ENCODE data around the gene MLANA. TPM values are rescaled to one million over a fixed set of nuclear protein-coding genes. Genes with fewer than 3 reads are reported as not detected.
"Not testable (repeated sequence)": the region's sequence is repeated elsewhere in the genome, so short reads cannot be mapped to it uniquely, and the experiment has no call there.

MLANA gene
- total and polyA plus RNA-seq, 4 donors = 0.05 to 0.29 (median 0.16) TPM

DNA sequence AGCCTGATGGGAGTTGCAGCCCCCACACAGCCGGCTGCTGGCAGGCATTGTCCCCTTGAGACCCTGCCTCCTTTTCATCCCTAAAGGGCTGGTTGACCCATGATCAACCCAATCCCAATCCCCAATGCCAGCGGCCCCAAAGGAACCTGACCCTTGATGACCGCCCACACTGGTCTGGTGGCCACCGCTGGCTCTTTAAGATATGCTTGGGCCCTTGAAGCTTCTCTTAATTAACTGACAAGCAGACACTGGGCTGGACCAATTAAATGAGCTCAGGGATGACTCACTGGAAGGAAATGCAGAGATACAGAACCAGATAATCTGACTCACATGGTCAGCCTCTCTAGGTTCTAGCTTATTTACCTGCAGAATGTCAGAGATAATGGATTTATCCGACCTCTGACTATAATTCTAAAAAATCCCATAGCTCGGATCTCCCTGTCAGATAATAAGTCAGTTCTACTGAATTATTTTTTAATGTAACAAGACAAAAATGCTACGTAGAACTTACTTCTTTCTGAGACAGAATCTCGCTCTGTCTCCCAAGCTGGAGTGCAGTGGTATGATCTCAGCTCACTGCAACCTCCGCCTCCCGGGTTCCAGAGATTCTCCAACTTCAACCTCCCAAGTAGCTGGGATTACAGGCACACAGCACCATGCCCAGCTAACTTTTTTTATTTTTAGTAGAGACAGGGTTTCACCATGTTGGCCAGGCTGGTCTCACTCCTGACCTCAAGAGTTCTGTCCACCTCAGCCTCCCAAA lies 11.1 kb upstream of the MLANA start:
- no peak for DNase-seq (ENCODE audit: low spot score)
- no peak overlapping the region for H3K27ac ChIP-seq (ENCODE audit: low read depth in 1 of 2, low read length in 2 of 2)
- no peak for TF ChIP-seq EGR1 (IDR thresholded peaks at IDR 0.05; ENCODE audit: low read depth in 2 of 2)
- TF ChIP-seq RAD21 (IDR thresholded peaks at IDR 0.05) = no peak
- TF ChIP-seq FOXA2 (IDR thresholded peaks at IDR 0.05) = no peak
- no peak for TF ChIP-seq GABPA (IDR thresholded peaks at IDR 0.05 in 1 of 2, conservative IDR thresholded peaks at IDR 0.05 in 1 of 2)
- no peak for TF ChIP-seq RXRA (IDR thresholded peaks at IDR 0.05)
- no peak overlapping the region for H3K4me3 ChIP-seq (ENCODE audit: low read depth in 1 of 3, low read length in 3 of 3)
- H3K36me3 ChIP-seq (ENCODE audit: control insufficient read depth in 4 of 4, insufficient read depth in 3 of 4, low read depth in 1 of 4, low read length in 3 of 4) = peaks cover 0 to 2% (median 0%) of the 10 kb centered on the region in 4 donors
- H3K27me3 ChIP-seq (ENCODE audit: control insufficient read depth in 4 of 4, insufficient read depth in 4 of 4, low read length in 3 of 4) = no peaks in the 10 kb centered on the region
- H3K4me1 ChIP-seq (ENCODE audit: control insufficient read depth in 4 of 4, insufficient read depth in 4 of 4, low read length in 3 of 4) = no peaks in the 10 kb centered on the region
- no peak overlapping the region for H3K9ac ChIP-seq (ENCODE audit: low read depth in 1 of 2, low read length in 2 of 2)
- 92% methylated on average over 10 of the region's 10 CpGs for WGBS
- H3K9me3 ChIP-seq (ENCODE audit: control insufficient read depth in 4 of 4, low read length in 3 of 4) = no peaks in the 10 kb centered on the region

DNA sequence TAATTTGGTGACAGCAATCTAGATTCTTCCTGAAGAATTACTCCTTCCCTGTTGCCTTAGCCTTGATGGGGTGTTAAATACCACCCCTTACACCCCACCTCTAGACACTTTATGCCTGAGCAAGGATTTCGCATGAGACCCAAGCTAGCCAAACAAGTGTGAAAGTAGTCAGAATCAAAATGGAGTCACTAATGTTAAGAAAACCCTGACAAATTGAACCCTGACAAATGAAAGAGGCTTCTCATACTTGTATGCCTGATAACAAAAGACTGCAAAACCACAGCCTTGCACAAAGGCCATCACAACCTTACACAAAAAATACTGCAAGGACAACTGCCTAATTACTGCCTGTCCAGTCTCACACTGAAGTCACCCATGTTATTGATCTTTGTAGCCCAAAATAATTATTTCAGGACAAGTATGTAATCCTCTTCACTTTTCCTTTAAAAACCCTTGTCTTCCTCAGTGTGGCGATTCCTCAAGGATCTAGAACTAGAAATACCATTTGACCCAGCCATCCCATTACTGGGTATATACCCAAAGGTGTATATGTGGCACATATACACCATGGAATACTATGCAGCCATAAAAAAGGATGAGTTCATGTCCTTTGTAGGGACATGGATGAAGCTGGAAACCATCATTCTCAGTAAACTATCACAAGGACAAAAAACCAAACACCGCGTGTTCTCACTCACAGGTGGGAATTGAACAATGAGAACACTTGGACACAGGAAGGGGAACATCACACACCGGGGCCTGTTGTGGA lies 8.3 kb upstream of the MLANA start:
- H3K27me3 ChIP-seq (ENCODE audit: control insufficient read depth in 4 of 4, insufficient read depth in 4 of 4, low read length in 3 of 4); H3K9me3 ChIP-seq (ENCODE audit: control insufficient read depth in 4 of 4, low read length in 3 of 4); H3K4me3 ChIP-seq (ENCODE audit: low read depth in 1 of 3, low read length in 3 of 3); H3K27ac ChIP-seq (ENCODE audit: low read depth in 1 of 2, low read length in 2 of 2); DNase-seq (ENCODE audit: low spot score); H3K4me1 ChIP-seq (ENCODE audit: control insufficient read depth in 4 of 4, insufficient read depth in 4 of 4, low read length in 3 of 4); H3K36me3 ChIP-seq (ENCODE audit: control insufficient read depth in 4 of 4, insufficient read depth in 3 of 4, low read depth in 1 of 4, low read length in 3 of 4); H3K9ac ChIP-seq (ENCODE audit: low read depth in 1 of 2, low read length in 2 of 2): not testable (repeated sequence)
- 91% methylated on average over 5 of the region's 5 CpGs for whole genome bisulfite sequencing

DNA sequence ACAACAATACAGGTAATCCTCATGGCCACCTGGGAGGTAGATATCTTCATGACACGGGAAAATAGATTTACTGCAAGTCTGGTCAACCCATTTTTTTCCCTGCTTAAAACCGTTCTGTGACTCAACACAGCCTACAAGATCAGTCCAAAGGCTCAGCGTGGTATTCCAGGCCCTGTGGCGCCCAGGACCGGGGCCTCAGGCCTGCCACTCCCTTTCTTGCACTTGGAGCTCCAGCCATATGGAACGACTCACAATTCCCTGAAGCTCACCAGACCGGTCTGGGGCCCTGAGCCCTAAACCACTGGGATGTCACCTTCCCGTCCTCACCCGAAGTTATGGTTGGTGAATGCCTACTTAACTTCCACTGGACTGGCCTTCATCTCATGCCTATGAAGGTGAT lies 6.5 kb upstream of the MLANA start:
- Histone ChIP-seq H3K27me3 (ENCODE audit: control insufficient read depth in 4 of 4, insufficient read depth in 4 of 4, low read length in 3 of 4) (no peaks in the 10 kb centered on the region), H3K4me1 (ENCODE audit: control insufficient read depth in 4 of 4, insufficient read depth in 4 of 4, low read length in 3 of 4) (peaks cover 0 to 3% (median 0%) of the 10 kb centered on the region in 4 donors), H3K9ac (ENCODE audit: low read depth in 1 of 2, low read length in 2 of 2) (no peak overlapping the region), H3K4me3 (ENCODE audit: low read depth in 1 of 3, low read length in 3 of 3) (no peak overlapping the region), H3K27ac (ENCODE audit: low read depth in 1 of 2, low read length in 2 of 2) (no peak overlapping the region), H3K9me3 (ENCODE audit: control insufficient read depth in 4 of 4, low read length in 3 of 4) (no peaks in the 10 kb centered on the region), H3K36me3 (ENCODE audit: control insufficient read depth in 4 of 4, insufficient read depth in 3 of 4, low read depth in 1 of 4, low read length in 3 of 4) (no peaks in the 10 kb centered on the region)
- no peak for DNase-seq (ENCODE audit: low spot score)
- WGBS = 78% methylated on average over 9 of the region's 9 CpGs
- no peak for TF ChIP-seq SP1 (IDR thresholded peaks at IDR 0.05)
- TF ChIP-seq, protein P1, sequence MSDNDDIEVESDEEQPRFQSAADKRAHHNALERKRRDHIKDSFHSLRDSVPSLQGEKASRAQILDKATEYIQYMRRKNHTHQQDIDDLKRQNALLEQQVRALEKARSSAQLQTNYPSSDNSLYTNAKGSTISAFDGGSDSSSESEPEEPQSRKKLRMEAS (IDR thresholded peaks at IDR 0.05) = no peak
- TF ChIP-seq RXRA (IDR thresholded peaks at IDR 0.05) = no peak
- no peak for TF ChIP-seq RAD21 (IDR thresholded peaks at IDR 0.05)
- no peak for TF ChIP-seq FOXA1 (IDR thresholded peaks at IDR 0.05)
- TF ChIP-seq TAF1 (conservative IDR thresholded peaks at IDR 0.05) = no peak
- TF ChIP-seq, protein P2, sequence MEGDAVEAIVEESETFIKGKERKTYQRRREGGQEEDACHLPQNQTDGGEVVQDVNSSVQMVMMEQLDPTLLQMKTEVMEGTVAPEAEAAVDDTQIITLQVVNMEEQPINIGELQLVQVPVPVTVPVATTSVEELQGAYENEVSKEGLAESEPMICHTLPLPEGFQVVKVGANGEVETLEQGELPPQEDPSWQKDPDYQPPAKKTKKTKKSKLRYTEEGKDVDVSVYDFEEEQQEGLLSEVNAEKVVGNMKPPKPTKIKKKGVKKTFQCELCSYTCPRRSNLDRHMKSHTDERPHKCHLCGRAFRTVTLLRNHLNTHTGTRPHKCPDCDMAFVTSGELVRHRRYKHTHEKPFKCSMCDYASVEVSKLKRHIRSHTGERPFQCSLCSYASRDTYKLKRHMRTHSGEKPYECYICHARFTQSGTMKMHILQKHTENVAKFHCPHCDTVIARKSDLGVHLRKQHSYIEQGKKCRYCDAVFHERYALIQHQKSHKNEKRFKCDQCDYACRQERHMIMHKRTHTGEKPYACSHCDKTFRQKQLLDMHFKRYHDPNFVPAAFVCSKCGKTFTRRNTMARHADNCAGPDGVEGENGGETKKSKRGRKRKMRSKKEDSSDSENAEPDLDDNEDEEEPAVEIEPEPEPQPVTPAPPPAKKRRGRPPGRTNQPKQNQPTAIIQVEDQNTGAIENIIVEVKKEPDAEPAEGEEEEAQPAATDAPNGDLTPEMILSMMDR (IDR thresholded peaks at IDR 0.05; ENCODE audit: low read depth, low read length, missing input control) = no peak
- TF ChIP-seq, protein P3, sequence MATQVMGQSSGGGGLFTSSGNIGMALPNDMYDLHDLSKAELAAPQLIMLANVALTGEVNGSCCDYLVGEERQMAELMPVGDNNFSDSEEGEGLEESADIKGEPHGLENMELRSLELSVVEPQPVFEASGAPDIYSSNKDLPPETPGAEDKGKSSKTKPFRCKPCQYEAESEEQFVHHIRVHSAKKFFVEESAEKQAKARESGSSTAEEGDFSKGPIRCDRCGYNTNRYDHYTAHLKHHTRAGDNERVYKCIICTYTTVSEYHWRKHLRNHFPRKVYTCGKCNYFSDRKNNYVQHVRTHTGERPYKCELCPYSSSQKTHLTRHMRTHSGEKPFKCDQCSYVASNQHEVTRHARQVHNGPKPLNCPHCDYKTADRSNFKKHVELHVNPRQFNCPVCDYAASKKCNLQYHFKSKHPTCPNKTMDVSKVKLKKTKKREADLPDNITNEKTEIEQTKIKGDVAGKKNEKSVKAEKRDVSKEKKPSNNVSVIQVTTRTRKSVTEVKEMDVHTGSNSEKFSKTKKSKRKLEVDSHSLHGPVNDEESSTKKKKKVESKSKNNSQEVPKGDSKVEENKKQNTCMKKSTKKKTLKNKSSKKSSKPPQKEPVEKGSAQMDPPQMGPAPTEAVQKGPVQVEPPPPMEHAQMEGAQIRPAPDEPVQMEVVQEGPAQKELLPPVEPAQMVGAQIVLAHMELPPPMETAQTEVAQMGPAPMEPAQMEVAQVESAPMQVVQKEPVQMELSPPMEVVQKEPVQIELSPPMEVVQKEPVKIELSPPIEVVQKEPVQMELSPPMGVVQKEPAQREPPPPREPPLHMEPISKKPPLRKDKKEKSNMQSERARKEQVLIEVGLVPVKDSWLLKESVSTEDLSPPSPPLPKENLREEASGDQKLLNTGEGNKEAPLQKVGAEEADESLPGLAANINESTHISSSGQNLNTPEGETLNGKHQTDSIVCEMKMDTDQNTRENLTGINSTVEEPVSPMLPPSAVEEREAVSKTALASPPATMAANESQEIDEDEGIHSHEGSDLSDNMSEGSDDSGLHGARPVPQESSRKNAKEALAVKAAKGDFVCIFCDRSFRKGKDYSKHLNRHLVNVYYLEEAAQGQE (IDR thresholded peaks at IDR 0.05) = no peak
- no peak for TF ChIP-seq JUND (IDR thresholded peaks at IDR 0.05)
- no peak for TF ChIP-seq GABPA (IDR thresholded peaks at IDR 0.05 in 1 of 2, conservative IDR thresholded peaks at IDR 0.05 in 1 of 2)
- no peak for TF ChIP-seq YY1 (IDR thresholded peaks at IDR 0.05)
- no peak for TF ChIP-seq EGR1 (IDR thresholded peaks at IDR 0.05; ENCODE audit: low read depth in 2 of 2)
- TF ChIP-seq HNF4G (IDR thresholded peaks at IDR 0.05) = no peak
- no peak for TF ChIP-seq HNF4A (conservative IDR thresholded peaks at IDR 0.05)
- TF ChIP-seq, protein P4, sequence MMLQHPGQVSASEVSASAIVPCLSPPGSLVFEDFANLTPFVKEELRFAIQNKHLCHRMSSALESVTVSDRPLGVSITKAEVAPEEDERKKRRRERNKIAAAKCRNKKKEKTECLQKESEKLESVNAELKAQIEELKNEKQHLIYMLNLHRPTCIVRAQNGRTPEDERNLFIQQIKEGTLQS (IDR thresholded peaks at IDR 0.05) = no peak

Measured in liver (tissue), 9 donors.